ENCODE data around the gene TFDP1. TPM values are rescaled to one million over a fixed set of nuclear protein-coding genes. Genes with fewer than 3 reads are reported as not detected.
A peak's percentile ranks its signal among the peaks of the same experiment; 100 is the strongest.
"Not testable (repeated sequence)": the region's sequence is repeated elsewhere in the genome, so short reads cannot be mapped to it uniquely, and the experiment has no call there.

Gene TFDP1
- total RNA-seq, 4 donors from 2014 or later: 10.3 to 101 (median 52.3) TPM

DNA sequence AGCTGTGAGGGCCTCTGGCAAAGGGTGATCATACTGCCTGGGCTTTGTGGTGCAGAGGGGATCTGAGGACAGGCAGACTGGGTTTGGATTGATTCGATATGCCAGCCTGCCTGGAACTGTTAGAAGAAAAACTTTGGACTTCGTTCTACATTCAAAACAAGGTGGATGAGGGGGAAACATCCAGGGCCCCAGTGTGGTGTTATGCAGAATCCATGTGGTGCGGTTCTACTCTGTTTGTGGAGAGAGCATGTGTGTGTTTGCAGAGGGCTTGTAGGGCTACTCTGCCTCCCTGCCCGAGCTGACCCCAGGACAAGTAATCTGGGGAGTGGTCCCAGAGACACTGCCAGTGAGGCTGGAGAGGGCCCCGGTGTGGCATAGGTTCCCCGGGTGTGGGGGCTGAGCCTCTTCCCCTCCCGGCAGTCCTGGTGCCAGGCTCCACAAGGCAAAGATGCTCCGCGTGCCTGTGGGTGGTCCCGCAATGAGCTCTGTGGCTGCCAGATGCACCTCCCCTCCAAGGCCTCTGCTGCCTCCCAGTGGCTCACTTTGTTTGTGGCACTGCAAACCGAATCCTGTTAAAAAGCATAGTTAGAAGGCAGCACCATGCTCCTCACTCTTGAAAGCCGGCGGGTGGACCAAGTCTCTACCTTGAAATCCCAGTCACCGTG is 22.3 kb upstream of the TFDP1 start:
- TF ChIP-seq, protein P1, sequence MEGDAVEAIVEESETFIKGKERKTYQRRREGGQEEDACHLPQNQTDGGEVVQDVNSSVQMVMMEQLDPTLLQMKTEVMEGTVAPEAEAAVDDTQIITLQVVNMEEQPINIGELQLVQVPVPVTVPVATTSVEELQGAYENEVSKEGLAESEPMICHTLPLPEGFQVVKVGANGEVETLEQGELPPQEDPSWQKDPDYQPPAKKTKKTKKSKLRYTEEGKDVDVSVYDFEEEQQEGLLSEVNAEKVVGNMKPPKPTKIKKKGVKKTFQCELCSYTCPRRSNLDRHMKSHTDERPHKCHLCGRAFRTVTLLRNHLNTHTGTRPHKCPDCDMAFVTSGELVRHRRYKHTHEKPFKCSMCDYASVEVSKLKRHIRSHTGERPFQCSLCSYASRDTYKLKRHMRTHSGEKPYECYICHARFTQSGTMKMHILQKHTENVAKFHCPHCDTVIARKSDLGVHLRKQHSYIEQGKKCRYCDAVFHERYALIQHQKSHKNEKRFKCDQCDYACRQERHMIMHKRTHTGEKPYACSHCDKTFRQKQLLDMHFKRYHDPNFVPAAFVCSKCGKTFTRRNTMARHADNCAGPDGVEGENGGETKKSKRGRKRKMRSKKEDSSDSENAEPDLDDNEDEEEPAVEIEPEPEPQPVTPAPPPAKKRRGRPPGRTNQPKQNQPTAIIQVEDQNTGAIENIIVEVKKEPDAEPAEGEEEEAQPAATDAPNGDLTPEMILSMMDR (IDR thresholded peaks at IDR 0.05): peak; percentile 60 to 72 (median 67)
- no peak for TF ChIP-seq POLR2A (IDR thresholded peaks at IDR 0.05)
- peak; percentile 53 to 67 for DNase-seq
- H3K27ac ChIP-seq: no peak overlapping the region
- H3K4me1 ChIP-seq: no peaks in the 10 kb centered on the region
- no peaks in the 10 kb centered on the region for H3K27me3 ChIP-seq
- no peaks in the 10 kb centered on the region for H3K36me3 ChIP-seq
- intact Hi-C loops (cut with DNase I; ENCODE audit: low total_unique reads): no loop called here
- H3K4me3 ChIP-seq: no peak overlapping the region
- H3K9me3 ChIP-seq: no peaks in the 10 kb centered on the region

DNA sequence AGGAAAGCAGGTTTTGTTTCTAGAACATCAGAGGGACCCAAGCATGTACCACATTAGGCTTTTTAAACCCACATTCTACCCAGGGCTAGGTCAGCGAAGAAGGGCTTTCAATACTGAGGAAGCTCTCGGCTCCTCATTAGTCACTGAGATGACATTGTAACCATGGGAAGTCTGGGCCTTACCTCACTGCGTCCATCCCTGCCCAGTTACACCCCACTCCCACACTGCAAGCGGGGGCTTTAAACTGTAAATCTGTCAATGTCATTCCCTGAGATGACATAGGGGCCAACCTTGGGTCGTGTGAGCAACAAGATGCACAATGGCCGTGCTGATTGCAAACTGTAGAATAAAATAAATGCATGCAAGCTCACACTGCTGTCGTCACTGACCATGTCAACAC is 21.7 kb upstream of the TFDP1 start:
- Histone ChIP-seq H3K27me3 (no peaks in the 10 kb centered on the region), H3K9me3 (no peaks in the 10 kb centered on the region), H3K36me3 (no peaks in the 10 kb centered on the region), H3K27ac (no peak overlapping the region), H3K4me3 (no peak overlapping the region), H3K4me1 (no peaks in the 10 kb centered on the region)
- TF ChIP-seq POLR2A (IDR thresholded peaks at IDR 0.05): no peak
- TF ChIP-seq, protein P1 (IDR thresholded peaks at IDR 0.05): no peak
- DNase-seq: no peak
- intact Hi-C loops (cut with DNase I; ENCODE audit: low total_unique reads): no loop called here

DNA sequence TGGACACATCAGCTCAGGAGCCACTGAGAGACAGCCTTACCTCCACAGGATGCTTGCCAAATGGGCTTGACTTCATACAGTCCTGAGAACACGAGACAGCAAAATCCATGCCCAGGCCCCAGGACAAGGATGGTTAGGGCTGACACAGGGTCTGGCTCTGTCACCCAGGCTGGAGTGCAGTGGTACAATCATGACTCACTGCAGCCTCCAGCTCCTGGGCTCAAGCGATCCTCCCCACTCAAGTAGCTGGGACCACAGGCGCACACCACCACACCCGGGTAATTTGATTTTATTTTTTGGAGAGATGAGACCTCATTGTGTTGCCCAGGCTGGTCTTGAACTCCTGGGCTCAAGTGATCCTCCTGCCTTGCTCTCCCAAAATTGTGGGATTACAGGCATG is 21.0 kb upstream of the TFDP1 start:
- H3K36me3 ChIP-seq; intact Hi-C loops (cut with DNase I; ENCODE audit: low total_unique reads); H3K9me3 ChIP-seq; DNase-seq; H3K4me1 ChIP-seq; H3K4me3 ChIP-seq; H3K27ac ChIP-seq; H3K27me3 ChIP-seq: not testable (repeated sequence)

DNA sequence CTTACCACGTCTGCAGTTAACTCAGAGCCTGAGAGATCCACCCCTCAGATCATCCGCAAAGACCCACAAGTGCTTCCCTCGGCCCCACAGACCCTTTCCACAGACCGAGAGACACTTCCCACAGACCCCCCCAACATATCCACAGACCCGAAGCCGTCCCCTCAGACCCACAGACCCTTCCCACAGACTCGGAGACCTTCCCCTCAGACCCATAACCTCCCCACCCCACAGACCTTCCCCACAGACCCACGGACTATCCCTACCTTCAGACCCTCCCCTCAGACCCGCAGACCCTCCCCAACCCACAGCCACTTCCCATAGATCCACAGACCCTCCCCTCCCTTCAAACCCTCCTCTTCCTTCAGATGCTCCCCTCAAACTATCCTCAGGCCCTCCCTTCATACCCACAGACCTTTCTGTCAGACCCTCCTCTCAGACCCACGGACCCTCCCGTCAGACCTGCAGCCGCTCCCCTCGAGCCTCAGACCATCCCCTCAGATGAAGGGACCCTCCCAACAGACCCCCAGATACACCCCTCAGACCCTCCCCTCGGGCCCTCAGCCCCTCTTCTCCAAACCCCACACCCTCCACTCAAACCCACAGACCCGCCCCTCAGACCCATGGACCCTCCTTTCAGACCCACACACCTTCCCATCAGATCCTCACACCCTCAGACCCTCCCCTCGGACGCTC is 20.1 kb upstream of the TFDP1 start:
- no peak overlapping the region for H3K4me3 ChIP-seq
- H3K27ac ChIP-seq: no peak overlapping the region
- TF ChIP-seq, protein P1 (IDR thresholded peaks at IDR 0.05): no peak
- intact Hi-C loops (cut with DNase I; ENCODE audit: low total_unique reads): no loop called here
- no peaks in the 10 kb centered on the region for H3K27me3 ChIP-seq
- DNase-seq: no peak
- no peaks in the 10 kb centered on the region for H3K4me1 ChIP-seq
- H3K36me3 ChIP-seq: no peaks in the 10 kb centered on the region
- no peaks in the 10 kb centered on the region for H3K9me3 ChIP-seq

DNA sequence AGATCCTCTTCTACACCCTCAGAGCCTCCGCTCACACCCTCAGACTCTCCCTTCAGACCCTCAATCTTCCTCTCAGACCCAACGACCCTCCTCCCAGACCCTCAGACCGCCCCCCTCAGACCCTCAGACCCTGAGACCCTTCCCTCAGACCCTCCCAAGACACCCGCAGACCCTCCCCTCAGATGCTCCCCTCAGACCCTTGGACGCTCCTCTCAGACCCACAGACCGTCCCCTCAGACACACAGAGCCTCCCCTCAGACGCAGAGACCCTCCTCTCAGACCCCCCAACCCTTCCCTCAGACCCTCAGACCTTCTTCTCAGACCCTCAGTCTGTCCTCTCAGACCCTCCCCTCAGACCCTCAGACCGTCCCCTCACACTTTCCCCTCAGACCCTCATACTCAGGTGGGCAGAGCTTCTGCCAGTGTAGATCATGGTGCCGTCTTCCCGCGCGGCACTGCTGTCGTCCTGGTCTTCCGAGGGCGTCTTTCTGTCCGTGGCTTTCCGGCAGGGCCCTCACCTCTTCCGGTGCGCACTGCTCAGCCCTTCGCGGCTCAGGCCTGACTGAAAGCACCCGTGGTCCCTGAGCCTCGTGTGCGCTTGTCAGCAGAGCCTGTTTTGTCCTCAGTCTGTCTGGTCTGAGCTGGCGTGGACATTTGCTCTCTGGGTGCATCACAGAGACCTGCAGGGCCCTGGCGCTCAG is 18.9 kb upstream of the TFDP1 start:
- Histone ChIP-seq H3K36me3 (no peaks in the 10 kb centered on the region), H3K4me1 (no peaks in the 10 kb centered on the region), H3K4me3 (no peak overlapping the region), H3K9me3 (no peaks in the 10 kb centered on the region), H3K27me3 (no peaks in the 10 kb centered on the region), H3K27ac (no peak overlapping the region)
- no peak for DNase-seq
- intact Hi-C loops (cut with DNase I; ENCODE audit: low total_unique reads): no loop called here
- TF ChIP-seq POLR2A (IDR thresholded peaks at IDR 0.05): no peak
- TF ChIP-seq, protein P1 (IDR thresholded peaks at IDR 0.05): no peak

Measured in uterus (tissue), 4 donors.